PFSK-1 (cell line): ENCODE results near the gene CASS4.

Experiments used
- FOXP2 ChIP-seq: optimal IDR thresholded peaks from 2 replicates; pipeline ENCODE3; 2011; ENCODE audit warnings: borderline replicate concordance, control low read depth, inconsistent platforms; ENCODE audit not compliant: insufficient read depth; ENCODE audit errors: extremely low read length, extremely low read depth
- POLR2AphosphoS5 ChIP-seq: IDR thresholded peaks from 2 replicates; pipeline ENCODE4 v1.6.1; 2012; ENCODE audit warnings: low read depth, mild to moderate bottlenecking, control low read depth, low read length, moderate library complexity
- REST ChIP-seq, 2 experiments: IDR thresholded peaks; 2 replicates each; pipeline versions ENCODE4 v1.6.1 to v1.8.0; 2011 to 2012; ENCODE audit warnings: low read depth in 2 of 2, low read length in 2 of 2, control low read depth in 1 of 2, inconsistent platforms in 1 of 2, mild to moderate bottlenecking in 1 of 2, moderate library complexity in 1 of 2; ENCODE audit not compliant: insufficient read depth in 1 of 2
- SIN3A ChIP-seq: IDR thresholded peaks from 2 replicates; pipeline ENCODE4 v1.6.1; 2012; ENCODE audit warnings: mild to moderate bottlenecking, low read length, moderate library complexity, borderline replicate concordance; ENCODE audit not compliant: insufficient read depth
- TAF1 ChIP-seq: IDR thresholded peaks from 2 replicates; pipeline ENCODE4 v1.6.1; 2012; ENCODE audit warnings: low read length, control low read depth, borderline replicate concordance; ENCODE audit not compliant: insufficient read depth

Gene CASS4

GRCh38 chr20:56423886-56424285, 11.8 kb downstream of the CASS4 start:
- no peak for TF ChIP-seq SIN3A
- TF ChIP-seq POLR2AphosphoS5: no peak
- TF ChIP-seq REST (IDR thresholded peaks at IDR 0.05; ENCODE audit: insufficient read depth in 1 of 2, low read depth in 2 of 2, low read length in 2 of 2): no peak

DNA sequence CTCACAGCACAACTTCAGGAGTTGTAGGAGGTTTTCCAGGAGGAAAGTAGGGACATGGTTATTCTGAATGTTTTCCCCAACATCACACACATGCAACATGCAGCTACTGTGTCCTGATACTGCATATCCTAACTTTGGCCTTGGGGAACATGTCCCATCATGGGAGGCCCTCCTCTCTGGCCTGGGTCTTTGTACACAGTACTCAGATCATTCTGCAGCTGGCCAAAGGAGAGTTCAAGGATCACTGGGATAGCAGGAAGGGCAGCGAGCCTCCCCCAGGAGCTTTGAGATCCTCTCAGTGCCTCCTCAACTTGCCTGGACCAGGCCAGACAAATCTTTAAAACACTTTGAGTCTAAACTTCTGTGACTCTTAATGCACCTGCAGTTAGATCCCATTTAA, 12.9 kb downstream of the CASS4 start:
- TF ChIP-seq REST (IDR thresholded peaks at IDR 0.05; ENCODE audit: insufficient read depth in 1 of 2, low read depth in 2 of 2, low read length in 2 of 2): no peak
- TF ChIP-seq FOXP2: no peak
- no peak for TF ChIP-seq SIN3A
- no peak for TF ChIP-seq POLR2AphosphoS5
- no peak for TF ChIP-seq TAF1

DNA sequence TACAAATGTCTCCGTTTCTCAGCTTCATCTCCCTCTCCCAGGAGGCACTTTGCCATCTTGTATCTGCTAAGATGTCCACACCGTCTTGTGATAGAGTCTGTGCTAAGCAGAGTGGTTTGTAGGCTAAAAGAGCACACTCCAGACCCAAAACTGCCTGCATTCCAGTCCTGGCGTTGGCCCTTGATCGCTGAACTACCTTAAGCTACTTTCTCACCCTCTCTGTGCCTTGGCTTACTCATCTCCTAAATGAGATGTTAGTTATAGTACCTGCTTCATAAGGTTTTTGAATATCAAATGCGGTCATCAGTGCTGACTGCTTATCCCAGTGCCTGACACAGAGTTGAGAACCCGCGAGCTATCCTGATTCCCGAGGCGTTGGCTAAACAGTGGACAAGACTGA, 14.0 kb downstream of the CASS4 start:
- TF ChIP-seq TAF1 (no peak), REST (IDR thresholded peaks at IDR 0.05; ENCODE audit: insufficient read depth in 1 of 2, low read depth in 2 of 2, low read length in 2 of 2) (no peak), FOXP2 (no peak), POLR2AphosphoS5 (no peak), SIN3A (no peak)

DNA sequence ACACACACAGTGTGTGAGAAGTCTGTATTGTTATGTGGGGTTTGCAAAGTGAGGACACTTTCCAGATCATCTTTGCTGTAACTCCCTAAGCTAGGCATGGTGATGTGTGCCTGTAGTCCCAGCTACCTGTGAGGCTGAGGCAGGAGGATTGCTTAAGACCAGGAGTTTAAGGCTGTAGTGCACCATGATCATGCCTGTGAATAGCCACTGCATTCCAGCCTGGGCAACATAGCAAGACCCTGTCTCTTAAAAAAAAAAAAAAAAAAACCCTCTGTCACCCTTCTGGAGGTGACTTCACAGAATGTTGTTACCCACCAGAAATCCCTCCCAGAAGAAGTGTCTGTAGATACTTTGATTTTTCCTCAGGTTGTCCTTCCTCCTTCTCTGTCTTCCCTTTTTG, 14.9 kb downstream of the CASS4 start:
- no peak for TF ChIP-seq REST (IDR thresholded peaks at IDR 0.05; ENCODE audit: insufficient read depth in 1 of 2, low read depth in 2 of 2, low read length in 2 of 2)
- no peak for TF ChIP-seq SIN3A
- no peak for TF ChIP-seq FOXP2
- TF ChIP-seq TAF1: no peak
- TF ChIP-seq POLR2AphosphoS5: no peak

DNA sequence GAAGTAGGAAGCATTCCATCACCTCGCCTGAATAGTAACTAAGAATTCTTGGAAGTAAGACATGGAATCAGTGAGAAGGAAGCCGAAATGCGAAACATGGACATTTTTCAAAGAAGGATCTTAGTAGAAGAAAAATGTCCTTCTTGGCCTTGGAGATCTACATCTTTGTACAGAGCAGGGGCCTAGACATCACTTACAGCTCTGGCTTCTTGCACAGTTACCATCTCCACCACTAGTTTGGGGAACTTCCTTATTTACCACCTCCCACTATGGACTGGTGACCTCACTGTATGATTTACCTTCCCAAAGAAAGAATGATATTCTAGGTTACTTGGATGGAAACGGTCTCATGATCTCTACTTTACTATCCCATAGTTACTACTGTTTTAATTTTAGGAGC, 15.7 kb downstream of the CASS4 start:
- TF ChIP-seq TAF1: no peak

GRCh38 chr20:56428410-56428809, 16.4 kb downstream of the CASS4 start:
- TF ChIP-seq FOXP2: no peak
- no peak for TF ChIP-seq TAF1
- TF ChIP-seq POLR2AphosphoS5: no peak
- no peak for TF ChIP-seq SIN3A
- no peak for TF ChIP-seq REST (IDR thresholded peaks at IDR 0.05; ENCODE audit: insufficient read depth in 1 of 2, low read depth in 2 of 2, low read length in 2 of 2)
